Uterus (tissue), 4 donors: ENCODE measurements around the gene NKAPL. TPM values are rescaled to one million over a fixed set of nuclear protein-coding genes. Genes with fewer than 3 reads are reported as not detected.

Experiments used
- DNase-seq, 2 donors: peaks; one replicate each; pipeline ENCODE4 v3.0.0-alpha.2; 2019 to 2020
- H3K27ac ChIP-seq, 2 donors: fragments of 200-600 bp; sonication (generic); 1 replicate in 1 of 2; 2 replicates in 1 of 2; pipeline ENCODE4 v1.5.1; 2016 to 2018
- H3K27me3 ChIP-seq, 2 donors: fragments of 200-600 bp; sonication (generic); one replicate each; pipeline ENCODE4 v1.5.1; 2018 to 2019; ENCODE audit warnings: control low read depth in 1 of 2
- H3K36me3 ChIP-seq, 2 donors: fragments of 200-600 bp; sonication (generic); one replicate each; pipeline ENCODE4 v1.5.1; 2019; ENCODE audit warnings: control low read depth in 1 of 2
- H3K4me1 ChIP-seq, 2 donors: fragments of 200-600 bp; sonication (generic); one replicate each; pipeline ENCODE4 v1.5.1; 2018 to 2019; ENCODE audit warnings: control low read depth in 1 of 2
- H3K4me3 ChIP-seq, 2 donors: fragments of 200-600 bp; sonication (generic); 1 replicate in 1 of 2; 2 replicates in 1 of 2; pipeline ENCODE4 v1.5.1; 2018 to 2019; ENCODE audit warnings: mild to moderate bottlenecking in 1 of 2
- H3K9me3 ChIP-seq, 2 donors: fragments of 200-600 bp; sonication (generic); one replicate each; pipeline ENCODE4 v1.5.1; 2019; ENCODE audit warnings: control low read depth in 1 of 2
- POLR2A ChIP-seq, 2 donors: fragments of 450-650 bp; IDR thresholded peaks; one replicate each; pipeline ENCODE4 v1.6.1; 2016; ENCODE audit warnings: antibody characterized with exemption in 2 of 2, mild to moderate bottlenecking in 1 of 2, moderate library complexity in 1 of 2
- intact Hi-C: fragments of 100-400 bp; cut with DNase I; formaldehyde crosslinking; loops from one replicate; pipeline ENCODE4 v1.15.1; 2023; ENCODE audit warnings: low total_unique reads
- total RNA-seq, 4 donors: library from RNA; depleted of rRNA in 3 of 4; stranded (reverse); fragments of >200 nt in 3 of 4; gene quantifications; one replicate each; pipeline versions ENCODE4 v1.1.0 to v1.2.4, GENCODE V29; 2014 to 2023
- TF ChIP-seq, protein P1 (sequence below), 4 experiments: fragments of 200-600 bp in 2 of 4; fragments of 450-650 bp in 2 of 4; sonication (generic) in 2 of 4; IDR thresholded peaks; one replicate each; pipeline ENCODE4 v1.5.1; 2016 to 2019; ENCODE audit warnings: antibody characterized with exemption in 4 of 4, mild to moderate bottlenecking in 2 of 4, moderate library complexity in 1 of 4
- donor health status: DM: yes; HTN: yes; CAD: no.

Gene NKAPL
- total RNA-seq, 4 donors from 2014 or later: 0.97 to 1.2 TPM; not detected in 2

DNA sequence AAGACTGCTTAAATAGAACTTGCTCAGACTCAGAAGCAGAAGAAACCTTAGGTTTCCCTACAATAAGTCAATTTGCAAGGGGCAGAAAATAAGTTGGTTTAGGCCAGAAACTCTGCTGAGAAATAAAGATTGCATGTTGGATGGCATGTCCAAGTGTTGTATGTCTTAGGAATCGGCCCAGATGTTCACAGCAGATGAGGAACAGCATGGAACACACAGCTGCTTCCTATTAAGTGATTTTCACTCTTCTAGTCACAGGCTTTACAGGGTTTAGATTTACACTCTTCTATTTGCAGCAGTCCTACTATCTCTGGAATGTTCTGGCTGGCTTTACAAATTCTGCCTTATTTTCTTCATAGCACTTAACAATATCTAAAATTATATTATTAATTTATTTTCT is 10.2 kb upstream of the NKAPL start:
- DNase-seq: no peak
- intact Hi-C loops: no loop called here
- no peak for TF ChIP-seq POLR2A (IDR thresholded peaks at IDR 0.05)
- TF ChIP-seq, protein P1, sequence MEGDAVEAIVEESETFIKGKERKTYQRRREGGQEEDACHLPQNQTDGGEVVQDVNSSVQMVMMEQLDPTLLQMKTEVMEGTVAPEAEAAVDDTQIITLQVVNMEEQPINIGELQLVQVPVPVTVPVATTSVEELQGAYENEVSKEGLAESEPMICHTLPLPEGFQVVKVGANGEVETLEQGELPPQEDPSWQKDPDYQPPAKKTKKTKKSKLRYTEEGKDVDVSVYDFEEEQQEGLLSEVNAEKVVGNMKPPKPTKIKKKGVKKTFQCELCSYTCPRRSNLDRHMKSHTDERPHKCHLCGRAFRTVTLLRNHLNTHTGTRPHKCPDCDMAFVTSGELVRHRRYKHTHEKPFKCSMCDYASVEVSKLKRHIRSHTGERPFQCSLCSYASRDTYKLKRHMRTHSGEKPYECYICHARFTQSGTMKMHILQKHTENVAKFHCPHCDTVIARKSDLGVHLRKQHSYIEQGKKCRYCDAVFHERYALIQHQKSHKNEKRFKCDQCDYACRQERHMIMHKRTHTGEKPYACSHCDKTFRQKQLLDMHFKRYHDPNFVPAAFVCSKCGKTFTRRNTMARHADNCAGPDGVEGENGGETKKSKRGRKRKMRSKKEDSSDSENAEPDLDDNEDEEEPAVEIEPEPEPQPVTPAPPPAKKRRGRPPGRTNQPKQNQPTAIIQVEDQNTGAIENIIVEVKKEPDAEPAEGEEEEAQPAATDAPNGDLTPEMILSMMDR (IDR thresholded peaks at IDR 0.05): no peak
- no peaks in the 10 kb centered on the region for H3K9me3 ChIP-seq
- no peaks in the 10 kb centered on the region for H3K36me3 ChIP-seq
- no peak overlapping the region for H3K4me3 ChIP-seq
- no peak overlapping the region for H3K27ac ChIP-seq
- peaks cover 0 to 6% of the 10 kb centered on the region in 2 donors for H3K4me1 ChIP-seq
- H3K27me3 ChIP-seq: no peaks in the 10 kb centered on the region

DNA sequence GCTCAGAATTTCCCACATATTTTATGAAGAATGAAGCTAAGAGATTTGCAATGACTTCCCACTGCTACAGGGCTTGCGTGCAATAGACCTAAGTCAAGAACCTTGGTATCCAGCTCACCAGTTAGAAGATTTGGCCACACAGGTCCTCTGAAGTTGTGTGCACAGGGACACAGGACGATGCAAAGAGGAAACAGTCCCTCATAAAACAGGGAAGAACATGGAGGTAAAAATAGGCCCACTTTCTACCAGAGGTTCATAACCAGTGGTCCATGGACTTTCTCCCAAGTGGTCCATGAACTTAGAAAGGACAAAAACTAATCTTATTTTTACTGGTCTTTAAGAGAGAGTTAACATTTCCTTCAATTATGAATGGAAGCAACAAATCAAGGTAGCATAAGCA is 8.3 kb upstream of the NKAPL start:
- Histone ChIP-seq H3K27me3 (no peaks in the 10 kb centered on the region), H3K9me3 (no peaks in the 10 kb centered on the region), H3K27ac (no peak overlapping the region), H3K4me1 (peaks cover 0 to 6% of the 10 kb centered on the region in 2 donors), H3K4me3 (peak overlapping the region in 1 of 2 donors; percentile 84), H3K36me3 (no peaks in the 10 kb centered on the region)
- DNase-seq: no peak
- TF ChIP-seq, protein P1 (IDR thresholded peaks at IDR 0.05): no peak
- no peak for TF ChIP-seq POLR2A (IDR thresholded peaks at IDR 0.05)
- intact Hi-C loops: no loop called here

DNA sequence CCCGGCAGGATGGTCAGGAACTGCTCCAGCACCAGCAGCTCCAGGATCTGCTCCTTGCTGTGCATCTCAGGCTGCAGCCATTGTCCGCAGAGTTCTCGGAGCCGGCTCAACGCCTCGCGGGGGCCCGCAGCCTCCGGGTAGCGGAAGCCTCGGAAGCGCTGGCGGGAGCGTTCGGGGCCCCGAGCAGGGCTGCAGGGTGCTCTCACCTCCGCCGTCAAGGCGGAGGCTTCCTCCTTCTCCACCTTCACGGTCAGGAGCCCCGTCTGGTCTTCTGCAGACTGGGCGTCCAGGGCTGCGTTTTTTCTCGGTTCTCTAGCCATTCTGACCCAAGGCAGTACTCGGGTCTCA is 7.5 kb upstream of the NKAPL start:
- peak overlapping the region; percentile 48 to 62 for H3K27ac ChIP-seq

DNA sequence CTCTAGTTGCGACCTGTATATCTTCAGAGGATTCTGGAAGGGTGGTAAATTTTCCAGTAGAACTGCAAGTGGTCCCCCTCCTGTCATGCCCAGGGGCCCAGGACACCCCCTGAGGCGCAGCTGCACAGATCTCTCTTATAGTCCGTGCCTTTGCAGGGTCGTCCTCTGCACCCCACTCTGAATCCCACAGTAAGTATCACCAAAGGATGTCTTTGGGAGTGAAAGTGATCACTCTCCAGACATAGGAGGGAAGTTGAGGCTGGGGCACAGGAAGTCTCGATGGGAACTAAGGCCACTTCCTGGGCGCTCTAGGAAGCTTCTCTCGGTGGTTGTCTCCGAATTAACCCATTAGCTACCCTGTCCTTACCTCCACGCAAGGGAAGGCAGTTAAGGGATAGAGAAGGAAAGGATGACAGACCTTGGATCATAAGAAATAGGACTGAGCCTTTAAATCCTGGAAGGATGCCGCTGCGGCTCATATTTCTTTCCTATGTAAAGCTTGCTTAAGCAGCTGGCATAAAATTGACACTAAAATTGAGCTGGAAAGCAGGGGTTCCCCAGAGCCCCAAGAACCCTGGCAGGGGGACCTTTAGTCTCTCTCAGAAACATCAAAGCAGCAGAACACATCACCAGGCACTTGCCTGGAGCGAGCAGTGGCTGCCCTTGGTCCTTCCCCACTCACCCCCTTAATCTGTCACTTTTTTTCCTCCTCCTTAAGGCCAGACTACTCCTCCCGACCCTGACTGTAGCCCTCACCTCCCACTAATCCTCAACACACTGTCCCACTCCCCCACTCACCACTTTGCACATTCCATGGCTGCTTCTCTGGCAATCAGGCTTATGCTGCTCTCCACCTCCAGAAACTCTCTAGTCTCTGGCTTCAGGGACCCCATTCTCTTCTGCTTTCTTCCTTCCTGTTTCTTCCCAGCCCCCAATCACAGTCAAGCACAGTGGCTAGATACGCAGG is 6.8 kb upstream of the NKAPL start, which contains the start of gene ZKSCAN4:
TSS of gene ZKSCAN4 (minus strand) at position 261 of the 967 bp plus-strand sequence. CDS start 289 bp downstream, outside the sequence.
- Histone ChIP-seq H3K9me3 (no peaks in the 10 kb centered on the region), H3K36me3 (no peaks in the 10 kb centered on the region), H3K4me1 (peaks cover 0 to 6% of the 10 kb centered on the region in 2 donors), H3K27me3 (no peaks in the 10 kb centered on the region), H3K27ac (peak within 1 kb of the TSS; percentile 48 to 62), H3K4me3 (peak within 1 kb of the TSS; percentile 84 to 88)
- intact Hi-C loops: no loop called here
- peak; percentile 79 to 81 for DNase-seq
- TF ChIP-seq POLR2A (IDR thresholded peaks at IDR 0.05): no peak
- TF ChIP-seq, protein P1 (IDR thresholded peaks at IDR 0.05): no peak

More for the DNA sequence above, 7.5 kb upstream of the NKAPL start:
- intact Hi-C loops: no loop called here
- Histone ChIP-seq H3K27me3 (no peaks in the 10 kb centered on the region), H3K4me1 (peaks cover 0 to 6% of the 10 kb centered on the region in 2 donors), H3K9me3 (no peaks in the 10 kb centered on the region), H3K36me3 (no peaks in the 10 kb centered on the region), H3K4me3 (peak overlapping the region; percentile 84 to 88)
- DNase-seq: no peak
- TF ChIP-seq, protein P1 (IDR thresholded peaks at IDR 0.05): no peak
- TF ChIP-seq POLR2A (IDR thresholded peaks at IDR 0.05): no peak

DNA sequence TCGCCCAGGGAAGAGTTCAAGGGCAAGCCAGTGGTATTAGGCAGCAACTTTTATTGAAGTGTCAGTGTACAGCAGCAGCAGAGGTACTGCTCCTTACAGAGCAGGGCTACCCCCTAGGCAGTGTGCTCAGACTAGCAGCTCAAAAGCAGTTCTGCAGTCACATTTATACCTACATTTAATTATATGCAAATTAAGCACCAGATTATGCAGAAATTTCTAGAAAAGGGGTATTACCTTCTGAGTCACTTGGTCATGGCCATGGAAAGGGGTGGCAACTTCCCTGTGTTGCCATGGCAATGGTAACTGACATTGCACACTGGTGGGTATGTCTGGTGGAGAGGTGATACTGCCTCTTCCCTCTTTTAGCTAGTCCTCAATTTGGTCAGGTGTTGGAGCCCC is 5.0 kb upstream of the NKAPL start:
- no peak for TF ChIP-seq POLR2A (IDR thresholded peaks at IDR 0.05)
- TF ChIP-seq, protein P1 (IDR thresholded peaks at IDR 0.05): no peak
- Histone ChIP-seq H3K9me3 (no peaks in the 10 kb centered on the region), H3K36me3 (no peaks in the 10 kb centered on the region), H3K27ac (no peak overlapping the region), H3K4me3 (no peak overlapping the region), H3K27me3 (no peaks in the 10 kb centered on the region), H3K4me1 (peaks cover 0 to 6% of the 10 kb centered on the region in 2 donors)
- no peak for DNase-seq
- intact Hi-C loops: no loop called here
